ENCODE data around the gene KPNB1. TPM values are rescaled to one million over a fixed set of nuclear protein-coding genes. Genes with fewer than 3 reads are reported as not detected.

KPNB1 gene
- total and polyA plus RNA-seq, 7 donors, result 23.4 to 268 (median 185) TPM

GRCh38 chr17:47732399-47733046, 82.8 kb downstream of the KPNB1 start:
- H3K27ac ChIP-seq, result no peak overlapping the region
- TF ChIP-seq CTCF (IDR thresholded peaks at IDR 0.05) (no peak), EP300 (IDR thresholded peaks at IDR 0.05) (no peak), POLR2AphosphoS5 (IDR thresholded peaks at IDR 0.05) (no peak), POLR2A (IDR thresholded peaks at IDR 0.05) (no peak)
- no peaks in the 10 kb centered on the region for H3K9me3 ChIP-seq
- peak overlapping the region in 2 of 4 donors; percentile 46 to 48 for H3K4me3 ChIP-seq
- intact Hi-C loops (cut with DNase I), result no loop called here
- H3K36me3 ChIP-seq, result no peaks in the 10 kb centered on the region
- peaks cover 13 to 57% (median 32%) of the 10 kb centered on the region in 3 donors for H3K27me3 ChIP-seq
- DNase-seq, result peak; percentile 39
- H3K4me1 ChIP-seq, result peaks cover 0 to 16% (median 14%) of the 10 kb centered on the region in 4 donors
- WGBS, 2 donors, result 43 to 50% methylated on average over 12 of the region's 12 CpGs

- H3K27ac ChIP-seq, result no peak within 1 kb of the TSS
- TF ChIP-seq POLR2AphosphoS5 (IDR thresholded peaks at IDR 0.05) (no peak), POLR2A (IDR thresholded peaks at IDR 0.05) (no peak)
- H3K4me1 ChIP-seq, result peaks cover 0 to 16% (median 14%) of the 10 kb centered on the region in 4 donors
- WGBS, 2 donors, result 1% methylated on average over 73 of the region's 73 CpGs
- H3K9me3 ChIP-seq, result no peaks in the 10 kb centered on the region
- no peaks in the 10 kb centered on the region for H3K36me3 ChIP-seq
- peak; percentile 72 for DNase-seq
- peak within 1 kb of the TSS; percentile 8 to 48 (median 37) for H3K4me3 ChIP-seq
- intact Hi-C loops (cut with DNase I), result no loop called here
- H3K27me3 ChIP-seq, result peaks cover 13 to 57% (median 32%) of the 10 kb centered on the region in 3 donors
Observed at GRCh38 chr17:47733047-47733673, 83.4 kb downstream of the KPNB1 start, which contains the start of gene TBX21. Gene TBX21 (plus strand): TSS chr17:47733236. CDS start chr17:47733455, 219 bp downstream.

GRCh38 chr17:47733674-47734410, 84.1 kb downstream of the KPNB1 start:
- peaks cover 13 to 57% (median 32%) of the 10 kb centered on the region in 3 donors for H3K27me3 ChIP-seq
- peaks cover 0 to 16% (median 14%) of the 10 kb centered on the region in 4 donors for H3K4me1 ChIP-seq
- no peaks in the 10 kb centered on the region for H3K36me3 ChIP-seq
- H3K4me3 ChIP-seq, result peak overlapping the region; percentile 8 to 48 (median 37)
- H3K9me3 ChIP-seq, result no peaks in the 10 kb centered on the region
- no peak overlapping the region for H3K27ac ChIP-seq
- intact Hi-C loops (cut with DNase I), result no loop called here
- peak; percentile 58 for DNase-seq
- 7% methylated on average over 60 of the region's 60 CpGs for WGBS, 2 donors
- no peak for TF ChIP-seq POLR2A (IDR thresholded peaks at IDR 0.05)
- TF ChIP-seq EP300 (IDR thresholded peaks at IDR 0.05), result no peak

- DNase-seq, result peak; percentile 18
- Histone ChIP-seq H3K4me3 (no peak overlapping the region), H3K27ac (no peak overlapping the region), H3K9me3 (no peaks in the 10 kb centered on the region), H3K36me3 (no peaks in the 10 kb centered on the region), H3K27me3 (peaks cover 13 to 57% (median 32%) of the 10 kb centered on the region in 3 donors), H3K4me1 (peaks cover 0 to 16% (median 14%) of the 10 kb centered on the region in 4 donors)
- intact Hi-C loops (cut with DNase I), result no loop called here
- 72 to 75% methylated on average over 3 of the region's 3 CpGs for WGBS, 2 donors
- TF ChIP-seq CTCF (IDR thresholded peaks at IDR 0.05), result no peak
- TF ChIP-seq POLR2A (IDR thresholded peaks at IDR 0.05), result no peak
- TF ChIP-seq EP300 (IDR thresholded peaks at IDR 0.05), result no peak
- no peak for TF ChIP-seq POLR2AphosphoS5 (IDR thresholded peaks at IDR 0.05)
Observed at GRCh38 chr17:47735139-47735464, 85.4 kb downstream of the KPNB1 start.

Small RNA genes lying within 50 kb of the gene (small RNA-seq; reads per million reads assigned to genes)
- 0 reads per million in 3 donors for gene AC015674.1

Other genes with a start within 250 kb of the KPNB1 start
- 100 to 1,000 TPM in 3 of 4 donors, 10 to 100 TPM in 1; 89.2 to 164 (median 106) TPM for gene NPEPPS, start 118.8 kb upstream of the KPNB1 start, total RNA-seq
- 10 to 100 TPM; 42.8 to 54.3 (median 43.8) TPM for gene NPEPPS, start 118.8 kb upstream of the KPNB1 start, polyA plus RNA-seq
- gene TBKBP1, start 44.2 kb downstream of the KPNB1 start, total RNA-seq, result 10 to 100 TPM in 2 of 4 donors, 1 to 10 TPM in 2; 7.8 to 25.5 (median 11.2) TPM
- gene TBKBP1, start 44.2 kb downstream of the KPNB1 start, polyA plus RNA-seq, result 1 to 10 TPM; 3.5 to 4.6 (median 4.2) TPM
- under 1 TPM in 2 of 4 donors, not detected in 2; 0.36 to 0.41 TPM for gene TBX21, start 83.3 kb downstream of the KPNB1 start, total RNA-seq
- 1 to 10 TPM in 1 of 3 donors, under 1 TPM in 2; under 0.01 to 1.2 (median 0.23) TPM for gene TBX21, start 83.3 kb downstream of the KPNB1 start, polyA plus RNA-seq
- gene OSBPL7, start 171.9 kb downstream of the KPNB1 start, total RNA-seq, result 1 to 10 TPM; 2.9 to 7.8 (median 4.1) TPM
- gene OSBPL7, start 171.9 kb downstream of the KPNB1 start, polyA plus RNA-seq, result 10 to 100 TPM; 14.1 to 40.8 (median 16.2) TPM
- gene MRPL10, start 181.6 kb downstream of the KPNB1 start, total RNA-seq, result 10 to 100 TPM; 54.8 to 58.8 (median 56.9) TPM
- gene MRPL10, start 181.6 kb downstream of the KPNB1 start, polyA plus RNA-seq, result 10 to 100 TPM; 38.8 to 49.4 (median 42.6) TPM
- under 1 TPM in 2 of 4 donors, not detected in 2; 0.28 to 0.36 TPM for gene LRRC46, start 181.8 kb downstream of the KPNB1 start, total RNA-seq
- under 1 TPM in 1 of 3 donors, not detected in 2; 0.48 TPM for gene LRRC46, start 181.8 kb downstream of the KPNB1 start, polyA plus RNA-seq
- gene SCRN2, start 191.4 kb downstream of the KPNB1 start, total RNA-seq, result 10 to 100 TPM; 22.5 to 28.8 (median 23.4) TPM
- 10 to 100 TPM; 36.0 to 44.6 (median 42.6) TPM for gene SCRN2, start 191.4 kb downstream of the KPNB1 start, polyA plus RNA-seq
- gene SP6, start 201.2 kb downstream of the KPNB1 start, total RNA-seq, result under 1 TPM in 1 of 4 donors, not detected in 3; 0.16 TPM
- 10 to 100 TPM in 1 of 3 donors, 1 to 10 TPM in 2; 1.2 to 18.8 (median 3.5) TPM for gene SP6, start 201.2 kb downstream of the KPNB1 start, polyA plus RNA-seq
- gene SP2, start 246.3 kb downstream of the KPNB1 start, total RNA-seq, result 1 to 10 TPM; 3.0 to 8.3 (median 5.6) TPM
- 10 to 100 TPM; 13.8 to 19.2 (median 18.0) TPM for gene SP2, start 246.3 kb downstream of the KPNB1 start, polyA plus RNA-seq